Naive thymus-derived CD8-positive, alpha-beta T cell (primary cell): ENCODE data around the gene TM4SF1. TPM values are rescaled to one million over a fixed set of nuclear protein-coding genes. Genes with fewer than 3 reads are reported as not detected.

Experiments
- ATAC-seq, 2 donors: fragments of 150-1000 bp; cut with Tn5 transposase in 1 of 2; sonication (Bioruptor Pico), chemical (Tn5 transposase) in 1 of 2; 1 replicate in 1 of 2; 2 replicates in 1 of 2; pipeline ENCODE4 v1.10.0; 2021; ENCODE audit warnings: mild to moderate bottlenecking in 2 of 2, moderate library complexity in 2 of 2
- POLR2A ChIA-PET: fragments of 350-600 bp; sonication (Branson Sonifier 250); formaldehyde crosslinking; loops from one replicate; lab custom pipeline; 2021; ENCODE audit warnings: antibody characterized with exemption; lab: Charles Lee
- DNase-seq, 10 donors: peaks; one replicate each; pipeline versions ENCODE4 v3.0.0 to v3.0.0-alpha.2; 2020 to 2022
- H3K27ac Mint-ChIP-seq, 10 donors: one replicate each; pipeline ENCODE4 v1.8.0; 2020 to 2022; ENCODE audit warnings: mild to moderate bottlenecking in 10 of 10, mixed read lengths in 10 of 10, moderate library complexity in 4 of 10, inconsistent platforms in 1 of 10
- H3K27me3 Mint-ChIP-seq, 5 donors: one replicate each; pipeline ENCODE4 v1.8.0; 2021 to 2022; ENCODE audit warnings: mixed read lengths in 5 of 5
- H3K36me3 Mint-ChIP-seq, 3 donors: one replicate each; pipeline ENCODE4 v1.8.0; 2020 to 2022; ENCODE audit warnings: mixed read lengths in 3 of 3, mild to moderate bottlenecking in 2 of 3, inconsistent platforms in 1 of 3
- H3K4me1 Mint-ChIP-seq, 4 donors: one replicate each; pipeline ENCODE4 v1.8.0; 2021 to 2022; ENCODE audit warnings: mixed read lengths in 4 of 4
- H3K4me3 Mint-ChIP-seq, 10 donors: one replicate each; pipeline ENCODE4 v1.8.0; 2020 to 2022; ENCODE audit warnings: mild to moderate bottlenecking in 10 of 10, mixed read lengths in 10 of 10, moderate library complexity in 6 of 10, inconsistent platforms in 1 of 10
- H3K9me3 Mint-ChIP-seq, 9 donors: one replicate each; pipeline ENCODE4 v1.8.0; 2020 to 2022; ENCODE audit warnings: mixed read lengths in 9 of 9, mild to moderate bottlenecking in 3 of 9, inconsistent platforms in 1 of 9, moderate library complexity in 1 of 9
- polyA plus RNA-seq, 3 donors: library from polyadenylated mRNA; unstranded; fragments of 300-500 nt; fragmentation: Illumina TruSeq; gene quantifications; one replicate each; pipeline ENCODE4 v1.2.3, GENCODE V29; 2021
- total RNA-seq, 8 experiments: library from RNA in 2 of 8; stranded (reverse) in 2 of 8; gene quantifications; one replicate each; pipeline ENCODE4 v1.2.3 and lab custom pipeline; 2021 to 2026

Gene TM4SF1
- total and polyA plus RNA-seq, 5 experiments from 2014 or later: not detected

DNA sequence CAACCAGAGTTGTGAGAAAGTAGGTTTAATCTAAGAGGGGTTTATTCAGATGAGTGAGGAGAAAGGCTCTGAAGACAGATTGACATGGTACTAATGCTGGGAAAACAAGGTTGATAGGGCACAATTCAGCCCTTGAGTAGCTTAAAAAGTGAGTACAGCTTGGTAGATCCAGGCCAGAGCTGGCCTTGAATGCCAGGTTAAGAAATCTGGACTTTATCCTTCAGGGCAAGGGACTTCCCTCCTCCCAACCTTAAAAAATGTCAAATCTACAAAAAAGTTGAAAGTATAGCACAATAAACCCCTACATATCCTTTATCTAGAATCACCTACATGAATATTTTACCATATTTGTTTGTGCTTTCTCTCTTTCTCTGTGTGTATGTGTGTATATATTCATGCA lies 51.9 kb downstream of the TM4SF1 start:
- Mint-ChIP-seq H3K4me1 (no peaks in the 10 kb centered on the region), H3K9me3 (no peaks in the 10 kb centered on the region), H3K4me3 (no peak overlapping the region), H3K27ac (no peak overlapping the region), H3K27me3 (peaks cover 0 to 13% (median 5%) of the 10 kb centered on the region in 5 donors), H3K36me3 (no peaks in the 10 kb centered on the region)
- DNase-seq (no peak), ATAC-seq (no peak)
- POLR2A ChIA-PET: interaction anchor here (0.9 kb wide), 1 partner anchor 8 kb away, joined by 4 read pairs; the partner anchor contains the start of gene TM4SF18

DNA sequence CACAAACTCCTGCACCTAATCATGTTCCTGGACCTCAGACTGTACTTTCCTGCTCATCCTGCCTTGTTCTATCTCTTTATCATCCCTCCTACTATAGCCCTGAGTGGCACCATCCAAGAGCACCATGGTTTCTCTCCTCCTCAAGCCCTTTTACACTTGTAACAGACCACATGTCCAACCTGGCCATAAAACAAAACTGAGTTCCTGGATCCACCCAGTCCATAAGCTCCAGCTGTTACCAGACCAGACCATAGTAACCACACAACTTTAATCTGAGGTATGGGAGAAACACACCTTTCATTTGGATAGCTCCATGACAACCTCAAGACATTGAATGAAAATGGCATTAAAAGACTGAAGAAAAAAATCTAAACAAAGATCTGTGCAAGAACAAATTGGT lies 53.1 kb downstream of the TM4SF1 start:
- Mint-ChIP-seq H3K27me3 (peaks cover 0 to 8% (median 4%) of the 10 kb centered on the region in 5 donors), H3K36me3 (no peaks in the 10 kb centered on the region), H3K4me1 (no peaks in the 10 kb centered on the region), H3K9me3 (no peaks in the 10 kb centered on the region), H3K27ac (peak overlapping the region in 1 of 10 donors; percentile 4), H3K4me3 (no peak overlapping the region)
- DNase-seq: no peak
- POLR2A ChIA-PET: no interaction called here
- ATAC-seq: no peak

GRCh38 chr3:149321640-149322039 lies 55.8 kb downstream of the TM4SF1 start:
- Mint-ChIP-seq H3K27me3 (peaks cover 3 to 11% (median 5%) of the 10 kb centered on the region in 5 donors), H3K4me3 (no peak overlapping the region), H3K27ac (no peak overlapping the region), H3K9me3 (no peaks in the 10 kb centered on the region), H3K4me1 (no peaks in the 10 kb centered on the region), H3K36me3 (no peaks in the 10 kb centered on the region)
- DNase-seq: no peak
- no peak for ATAC-seq
- POLR2A ChIA-PET: no interaction called here

DNA sequence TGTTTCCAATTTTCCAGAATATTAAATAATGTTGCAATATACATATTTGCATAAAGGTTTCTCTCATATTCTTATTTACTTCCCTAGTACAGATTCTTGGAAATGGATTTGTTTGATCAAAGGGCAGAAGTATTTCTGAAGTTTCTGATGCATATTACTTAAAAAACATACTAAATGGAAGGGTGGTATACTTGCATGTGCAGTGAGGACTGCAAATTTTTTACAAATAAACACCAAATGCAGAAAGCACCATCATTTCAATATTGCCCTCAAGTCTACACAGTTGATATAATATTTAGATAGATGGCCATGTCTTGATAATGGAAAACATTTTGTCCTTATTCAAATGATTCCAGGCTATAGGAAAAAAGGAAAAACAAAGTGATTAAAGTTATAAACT lies 56.3 kb downstream of the TM4SF1 start:
- no peak for ATAC-seq
- H3K36me3 Mint-ChIP-seq: no peaks in the 10 kb centered on the region

DNA sequence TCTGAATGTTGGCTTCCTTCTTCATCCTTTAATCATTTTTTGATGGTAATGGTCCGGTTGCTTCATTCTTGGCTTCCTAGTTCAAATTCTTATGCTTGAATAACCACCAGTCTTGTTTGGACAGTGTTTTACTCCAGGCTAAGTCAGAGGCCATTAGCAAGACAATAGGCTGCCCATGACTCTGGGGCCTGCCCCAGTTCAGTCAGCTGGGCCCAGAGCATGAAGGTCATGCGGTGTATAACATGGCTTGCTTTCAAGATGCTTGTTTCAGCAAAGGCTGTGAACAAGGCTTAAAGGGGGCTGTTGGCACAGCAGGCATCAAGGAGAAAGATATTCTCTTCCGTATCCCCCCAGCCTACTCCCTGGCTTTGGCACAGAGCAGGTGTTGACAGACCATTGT lies 57.7 kb downstream of the TM4SF1 start:
- DNase-seq: no peak
- POLR2A ChIA-PET: no interaction called here
- no peak for ATAC-seq
- no peak overlapping the region for H3K27ac Mint-ChIP-seq
- H3K9me3 Mint-ChIP-seq: no peaks in the 10 kb centered on the region
- H3K36me3 Mint-ChIP-seq: no peaks in the 10 kb centered on the region
- peaks cover 3 to 11% (median 4%) of the 10 kb centered on the region in 5 donors for H3K27me3 Mint-ChIP-seq
- H3K4me1 Mint-ChIP-seq: no peaks in the 10 kb centered on the region
- no peak overlapping the region for H3K4me3 Mint-ChIP-seq

More for the DNA sequence above, 56.3 kb downstream of the TM4SF1 start:
- Mint-ChIP-seq H3K27ac (no peak overlapping the region), H3K9me3 (no peaks in the 10 kb centered on the region), H3K27me3 (peaks cover 3 to 11% (median 4%) of the 10 kb centered on the region in 5 donors), H3K4me1 (no peaks in the 10 kb centered on the region), H3K4me3 (no peak overlapping the region)
- POLR2A ChIA-PET: no interaction called here
- DNase-seq: no peak

Other genes starting within 250 kb of the TM4SF1 start
- gene HPS3, start 248.0 kb downstream of the TM4SF1 start, total RNA-seq: 10 to 100 TPM; 33.1 to 33.2 TPM
- gene HPS3, start 248.0 kb downstream of the TM4SF1 start, polyA plus RNA-seq: 10 to 100 TPM; 31.5 to 41.0 (median 34.8) TPM
- not detected for gene CP, start 155.8 kb downstream of the TM4SF1 start, total RNA-seq
- gene CP, start 155.8 kb downstream of the TM4SF1 start, polyA plus RNA-seq: under 1 TPM in 2 of 3 donors, not detected in 1; 0.20 to 0.30 TPM
- not detected for gene TM4SF18, start 44.0 kb downstream of the TM4SF1 start, total RNA-seq
- not detected for gene TM4SF18, start 44.0 kb downstream of the TM4SF1 start, polyA plus RNA-seq
- gene TM4SF4, start 97.0 kb upstream of the TM4SF1 start, total RNA-seq: not detected
- not detected for gene TM4SF4, start 97.0 kb upstream of the TM4SF1 start, polyA plus RNA-seq